NCI-H146 treated with DMSO at 0.1 percent for 48 hours (cell line): Measurements from ENCODE around the gene USP38.
"Not testable (repeated sequence)": the region's sequence is repeated elsewhere in the genome, so short reads cannot be mapped to it uniquely, and the experiment has no call there.

Source experiments
- DNase-seq: peaks from one replicate; lab custom pipeline; 2025; ENCODE audit not compliant: unreplicated experiment; lab: John Stamatoyannopoulos, UW

Gene USP38, protein sequence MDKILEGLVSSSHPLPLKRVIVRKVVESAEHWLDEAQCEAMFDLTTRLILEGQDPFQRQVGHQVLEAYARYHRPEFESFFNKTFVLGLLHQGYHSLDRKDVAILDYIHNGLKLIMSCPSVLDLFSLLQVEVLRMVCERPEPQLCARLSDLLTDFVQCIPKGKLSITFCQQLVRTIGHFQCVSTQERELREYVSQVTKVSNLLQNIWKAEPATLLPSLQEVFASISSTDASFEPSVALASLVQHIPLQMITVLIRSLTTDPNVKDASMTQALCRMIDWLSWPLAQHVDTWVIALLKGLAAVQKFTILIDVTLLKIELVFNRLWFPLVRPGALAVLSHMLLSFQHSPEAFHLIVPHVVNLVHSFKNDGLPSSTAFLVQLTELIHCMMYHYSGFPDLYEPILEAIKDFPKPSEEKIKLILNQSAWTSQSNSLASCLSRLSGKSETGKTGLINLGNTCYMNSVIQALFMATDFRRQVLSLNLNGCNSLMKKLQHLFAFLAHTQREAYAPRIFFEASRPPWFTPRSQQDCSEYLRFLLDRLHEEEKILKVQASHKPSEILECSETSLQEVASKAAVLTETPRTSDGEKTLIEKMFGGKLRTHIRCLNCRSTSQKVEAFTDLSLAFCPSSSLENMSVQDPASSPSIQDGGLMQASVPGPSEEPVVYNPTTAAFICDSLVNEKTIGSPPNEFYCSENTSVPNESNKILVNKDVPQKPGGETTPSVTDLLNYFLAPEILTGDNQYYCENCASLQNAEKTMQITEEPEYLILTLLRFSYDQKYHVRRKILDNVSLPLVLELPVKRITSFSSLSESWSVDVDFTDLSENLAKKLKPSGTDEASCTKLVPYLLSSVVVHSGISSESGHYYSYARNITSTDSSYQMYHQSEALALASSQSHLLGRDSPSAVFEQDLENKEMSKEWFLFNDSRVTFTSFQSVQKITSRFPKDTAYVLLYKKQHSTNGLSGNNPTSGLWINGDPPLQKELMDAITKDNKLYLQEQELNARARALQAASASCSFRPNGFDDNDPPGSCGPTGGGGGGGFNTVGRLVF

DNA sequence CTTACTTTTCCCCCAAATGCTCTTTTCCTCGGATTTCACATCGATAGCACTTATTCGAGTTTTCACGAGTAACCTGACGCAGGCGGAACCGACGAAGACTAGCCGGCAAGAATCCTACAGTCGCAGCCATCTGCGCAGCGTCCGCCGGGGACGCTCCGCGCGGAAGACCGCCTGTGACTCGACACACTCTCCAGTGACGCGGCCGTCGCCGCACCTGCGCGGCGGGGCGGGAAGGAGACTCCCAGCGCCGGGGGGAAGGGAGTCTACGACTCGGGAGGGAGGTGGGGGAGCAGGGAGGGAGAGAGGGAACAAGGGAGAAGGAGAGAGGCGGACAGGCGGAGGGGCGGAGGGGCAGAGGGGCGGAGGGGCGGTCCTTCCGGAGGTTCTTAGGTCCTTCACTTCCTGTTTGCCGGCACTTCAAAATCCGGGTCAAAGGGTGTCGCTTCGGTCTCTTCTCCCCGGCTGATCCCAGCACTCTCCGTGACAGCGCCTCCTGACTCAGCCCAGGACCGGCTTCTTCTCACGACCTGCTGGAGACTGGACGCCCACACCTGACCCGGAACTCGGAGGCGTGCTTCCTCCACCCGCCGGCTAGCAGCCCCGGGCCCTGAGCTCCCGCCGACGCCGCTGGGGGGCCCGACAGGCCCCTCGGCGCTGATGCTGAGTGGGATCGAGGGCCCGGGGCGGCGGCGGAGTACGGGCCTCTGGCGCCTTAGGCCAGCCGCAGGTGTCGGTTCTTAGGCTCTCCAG is at the start of gene USP38:
Gene USP38 (plus strand): TSS at position 415 of the 750 bp plus-strand sequence. CDS start 534 bp downstream, outside the sequence.
- peak; percentile 79 for DNase-seq

DNA sequence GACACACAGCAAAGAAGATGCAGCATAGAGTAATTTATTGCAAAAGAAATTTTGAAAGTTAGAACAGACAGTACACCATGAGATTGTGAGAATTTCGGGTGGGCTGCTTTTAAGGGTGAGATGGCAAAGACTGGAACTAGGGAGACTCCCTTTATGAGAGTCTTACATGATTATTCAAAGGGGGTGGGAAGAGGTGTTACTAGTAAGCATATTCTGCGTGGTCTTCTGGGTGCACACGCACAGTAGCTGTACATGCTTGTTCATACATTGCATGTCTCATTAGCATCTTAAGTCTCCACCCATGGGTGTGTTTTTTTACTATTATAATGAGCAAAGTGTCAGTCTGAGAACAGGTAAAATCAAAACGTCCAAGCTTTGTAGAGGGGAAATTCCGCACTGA is 49.4 kb upstream of the USP38 start:
- DNase-seq: no peak

DNA sequence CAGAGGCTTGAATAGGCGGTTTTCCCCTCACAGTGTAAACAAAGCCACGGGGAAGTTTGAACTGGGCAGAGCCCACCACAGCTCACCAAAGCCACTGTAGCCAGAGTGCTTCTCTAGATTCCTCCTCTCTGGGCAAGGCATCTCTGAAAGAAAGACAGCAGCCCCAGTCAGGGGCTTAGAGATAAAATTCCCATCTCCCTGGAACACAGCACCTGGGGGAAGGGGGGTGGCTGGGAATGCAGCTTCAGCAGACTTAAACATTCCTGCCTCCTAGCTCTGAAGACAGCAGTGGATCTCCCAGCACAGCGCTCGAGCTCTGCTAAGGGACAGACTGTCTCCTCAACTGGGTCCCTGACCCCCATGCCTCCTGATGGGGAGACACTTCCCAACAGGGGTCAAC is 44.0 kb upstream of the USP38 start:
- DNase-seq: no peak

DNA sequence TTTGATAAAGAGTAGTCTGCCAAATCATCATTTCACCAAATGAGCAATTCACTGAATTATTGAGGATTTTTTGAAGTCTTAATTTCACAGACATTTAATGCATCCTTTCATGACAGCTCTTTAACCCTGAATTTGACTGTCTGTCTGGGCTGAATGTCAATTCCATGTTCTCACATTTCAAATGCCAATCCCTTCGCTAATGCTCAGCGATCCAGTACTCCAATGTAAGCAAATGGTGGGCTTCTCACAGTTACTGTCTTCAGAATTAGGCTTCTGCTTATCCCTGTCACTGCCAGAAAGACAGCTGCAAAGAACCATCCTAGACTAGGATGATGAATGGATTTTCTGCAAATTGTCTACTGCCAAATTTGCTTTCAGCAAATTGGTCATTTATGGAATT is 36.2 kb upstream of the USP38 start:
- DNase-seq: no peak

DNA sequence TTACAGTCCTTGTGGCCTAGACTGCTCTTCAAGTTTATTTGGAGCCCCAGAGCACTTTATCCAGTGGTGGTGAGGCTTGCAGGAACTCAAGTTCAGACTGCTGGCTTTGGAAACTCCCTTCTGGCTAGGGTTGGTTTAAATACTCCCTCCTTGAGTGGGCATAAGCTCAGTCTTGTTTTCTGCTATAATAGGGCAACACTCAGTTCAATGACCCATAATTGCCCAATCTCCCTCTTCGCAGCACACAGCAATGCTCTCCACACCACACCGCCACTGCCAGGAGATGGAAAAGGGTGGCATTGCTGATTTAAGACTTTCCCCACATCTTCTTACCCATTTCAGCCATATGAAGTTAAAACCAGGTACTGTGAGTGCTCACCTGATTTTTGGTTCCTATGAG is 27.9 kb upstream of the USP38 start:
- DNase-seq: no peak

DNA sequence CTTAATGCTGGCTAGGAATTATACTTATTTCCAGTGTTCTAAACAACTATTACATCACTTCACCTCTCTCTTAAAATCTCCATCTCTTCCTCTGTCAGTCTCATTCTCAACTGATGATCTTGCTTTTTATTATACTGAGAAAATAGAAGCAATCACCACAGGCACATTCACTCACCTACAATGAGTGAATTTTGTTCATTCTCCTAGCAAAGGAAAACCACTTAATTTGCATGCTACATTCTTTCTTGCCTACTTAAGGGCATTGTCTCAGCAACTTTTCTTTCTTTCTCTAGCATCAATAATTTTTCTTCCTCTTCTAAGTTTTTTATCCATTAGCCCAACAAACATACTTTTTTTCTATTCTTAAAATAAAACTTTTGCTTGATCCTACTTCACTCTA is 21.1 kb upstream of the USP38 start:
- no peak for DNase-seq

DNA sequence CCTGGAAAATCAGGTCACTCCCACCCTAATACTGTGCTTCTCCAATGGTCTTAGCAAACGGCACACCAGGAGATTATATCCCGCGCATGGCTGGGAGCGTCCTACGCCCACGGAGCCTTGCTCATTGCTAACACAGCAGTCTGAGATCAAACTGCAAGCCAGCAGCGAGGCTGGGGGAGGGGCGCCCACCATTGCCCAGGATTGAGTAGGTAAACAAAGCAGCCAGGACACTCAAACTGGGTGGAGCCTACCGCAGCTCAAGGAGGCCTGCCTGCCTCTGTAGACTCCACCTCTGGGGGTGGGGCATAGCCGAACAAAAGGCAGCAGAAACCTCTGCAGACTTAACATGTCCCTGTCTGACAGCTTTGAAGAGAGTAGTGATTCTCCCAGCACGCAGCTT is 18.0 kb upstream of the USP38 start:
- DNase-seq: not testable (repeated sequence)

DNA sequence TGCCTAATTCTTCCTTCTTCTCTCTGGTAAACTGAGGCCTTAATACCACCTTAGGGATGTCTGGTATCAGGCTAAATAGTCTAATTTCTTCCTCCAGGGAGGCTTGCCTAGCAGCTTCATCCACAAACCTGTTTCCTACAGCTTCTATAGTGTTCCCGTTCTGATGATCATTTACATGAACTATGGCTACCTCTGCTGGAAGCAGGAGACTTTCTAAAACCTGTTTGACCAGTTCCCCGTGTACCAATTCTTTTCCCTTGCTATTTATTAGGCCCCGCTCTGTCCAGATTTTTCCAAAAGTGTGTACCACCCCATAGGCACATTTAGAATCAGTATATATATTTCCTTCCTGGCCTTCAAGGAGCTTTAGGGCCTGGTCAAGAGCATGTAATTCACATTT is 5.8 kb upstream of the USP38 start:
- no peak for DNase-seq

DNA sequence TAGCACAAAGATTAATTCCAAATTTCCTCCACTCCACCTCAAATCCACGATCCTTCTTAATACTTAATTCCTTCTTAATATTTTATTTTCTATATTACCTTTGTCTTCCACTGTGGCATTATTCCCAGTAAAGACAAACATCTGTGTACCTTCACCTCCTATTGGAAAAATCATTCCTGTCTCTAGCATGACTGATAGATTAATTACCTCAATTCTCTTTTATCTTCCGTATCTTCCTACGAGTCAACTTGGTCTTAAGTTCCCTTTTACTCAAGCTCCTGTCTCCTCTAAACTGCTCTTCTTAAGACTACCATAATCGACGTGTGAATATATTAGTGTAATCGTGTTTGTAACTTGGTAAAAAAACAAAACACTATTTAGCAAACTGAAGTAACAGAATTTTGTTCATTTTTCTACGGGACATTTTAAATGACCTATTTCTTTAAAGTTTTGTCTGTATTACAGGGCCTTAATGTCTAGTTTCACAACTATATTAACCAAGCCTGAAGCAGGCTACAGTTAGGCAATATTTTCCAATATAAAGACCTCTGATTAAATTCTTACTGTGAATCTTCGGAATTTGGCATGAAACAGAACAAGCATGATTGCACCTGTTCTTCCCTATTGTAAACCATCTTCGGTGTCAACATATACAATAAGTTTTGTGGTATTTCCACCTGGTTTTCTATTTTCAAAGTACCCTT is 1.1 kb upstream of the USP38 start:
- peak; percentile 1 for DNase-seq

DNA sequence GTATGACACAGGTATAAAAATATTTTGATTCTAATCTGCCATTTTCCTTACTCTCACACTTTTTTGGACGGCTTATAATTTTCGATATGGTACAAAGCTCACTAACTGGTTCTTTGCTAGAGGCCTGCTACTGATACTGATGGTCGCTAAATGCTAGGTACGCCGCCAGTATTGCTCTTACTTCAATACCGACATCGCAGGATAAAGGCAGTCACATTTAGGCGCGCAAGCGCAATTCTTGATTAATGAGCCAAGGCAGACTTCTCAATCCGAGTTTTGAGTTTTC is 557 bp upstream of the USP38 start:
- DNase-seq: peak; percentile 64

DNA sequence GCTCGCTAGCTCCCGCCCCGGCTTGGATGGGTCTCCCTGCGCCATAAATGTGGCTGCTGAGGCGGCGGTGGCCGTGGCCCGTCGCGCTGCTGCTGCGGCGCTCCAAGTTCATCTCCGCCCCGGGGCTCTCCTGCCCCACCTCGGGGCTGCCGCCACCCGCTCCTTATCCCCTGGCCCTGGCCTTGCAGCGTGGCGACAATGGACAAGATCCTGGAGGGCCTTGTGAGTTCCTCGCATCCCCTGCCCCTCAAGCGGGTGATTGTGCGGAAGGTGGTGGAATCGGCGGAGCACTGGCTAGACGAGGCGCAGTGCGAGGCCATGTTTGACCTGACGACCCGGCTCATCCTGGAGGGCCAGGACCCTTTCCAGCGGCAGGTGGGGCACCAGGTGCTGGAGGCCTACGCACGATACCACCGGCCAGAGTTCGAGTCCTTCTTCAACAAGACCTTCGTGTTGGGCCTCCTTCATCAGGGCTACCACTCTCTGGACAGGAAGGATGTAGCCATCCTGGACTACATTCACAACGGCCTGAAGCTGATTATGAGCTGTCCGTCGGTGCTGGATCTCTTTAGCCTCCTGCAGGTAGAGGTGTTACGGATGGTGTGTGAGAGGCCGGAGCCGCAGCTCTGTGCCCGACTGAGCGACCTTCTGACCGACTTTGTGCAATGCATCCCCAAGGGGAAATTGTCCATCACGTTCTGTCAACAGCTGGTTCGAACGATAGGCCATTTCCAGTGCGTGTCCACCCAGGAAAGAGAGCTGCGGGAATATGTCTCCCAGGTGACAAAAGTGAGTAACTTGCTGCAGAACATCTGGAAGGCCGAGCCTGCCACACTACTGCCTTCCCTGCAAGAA is 763 bp downstream of the USP38 start:
- DNase-seq: no peak

DNA sequence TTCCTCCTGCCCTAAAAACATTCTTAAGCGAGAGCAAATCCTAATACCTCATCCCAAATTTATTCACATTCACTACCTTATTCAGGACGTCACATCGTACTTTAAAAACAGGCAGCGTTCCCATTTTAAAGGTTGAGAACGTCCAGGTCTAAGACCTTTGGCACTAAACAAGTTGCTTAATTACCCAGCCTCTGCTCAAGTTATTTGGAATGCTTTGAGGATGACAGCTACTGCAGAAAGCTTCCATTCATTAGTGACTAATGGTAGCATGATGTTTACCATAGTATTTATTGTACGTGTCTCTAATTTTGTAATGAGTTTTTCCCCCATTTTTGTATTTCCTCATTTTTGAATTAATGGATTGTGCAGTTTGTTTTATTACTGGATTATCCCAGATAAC is 1.5 kb downstream of the USP38 start:
- DNase-seq: no peak

DNA sequence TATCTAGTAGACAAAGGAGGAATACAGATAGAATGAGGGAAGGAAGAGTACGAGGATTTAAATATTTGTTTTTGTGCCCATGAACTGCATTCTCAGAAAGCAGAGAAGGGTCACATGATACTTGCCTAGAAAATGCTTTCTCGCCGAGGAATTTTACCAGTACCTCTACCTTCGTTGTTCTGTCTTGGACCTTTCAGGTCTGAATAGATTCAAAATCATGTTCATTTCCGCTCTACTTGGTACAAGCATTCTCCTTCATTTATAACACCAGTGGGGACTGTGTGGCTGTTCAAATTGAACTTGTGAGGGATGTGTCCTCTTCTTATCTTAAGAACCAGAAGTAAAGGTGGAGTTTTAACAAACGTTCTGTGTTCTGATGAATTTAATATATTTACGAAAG is 1.9 kb downstream of the USP38 start:
- no peak for DNase-seq

DNA sequence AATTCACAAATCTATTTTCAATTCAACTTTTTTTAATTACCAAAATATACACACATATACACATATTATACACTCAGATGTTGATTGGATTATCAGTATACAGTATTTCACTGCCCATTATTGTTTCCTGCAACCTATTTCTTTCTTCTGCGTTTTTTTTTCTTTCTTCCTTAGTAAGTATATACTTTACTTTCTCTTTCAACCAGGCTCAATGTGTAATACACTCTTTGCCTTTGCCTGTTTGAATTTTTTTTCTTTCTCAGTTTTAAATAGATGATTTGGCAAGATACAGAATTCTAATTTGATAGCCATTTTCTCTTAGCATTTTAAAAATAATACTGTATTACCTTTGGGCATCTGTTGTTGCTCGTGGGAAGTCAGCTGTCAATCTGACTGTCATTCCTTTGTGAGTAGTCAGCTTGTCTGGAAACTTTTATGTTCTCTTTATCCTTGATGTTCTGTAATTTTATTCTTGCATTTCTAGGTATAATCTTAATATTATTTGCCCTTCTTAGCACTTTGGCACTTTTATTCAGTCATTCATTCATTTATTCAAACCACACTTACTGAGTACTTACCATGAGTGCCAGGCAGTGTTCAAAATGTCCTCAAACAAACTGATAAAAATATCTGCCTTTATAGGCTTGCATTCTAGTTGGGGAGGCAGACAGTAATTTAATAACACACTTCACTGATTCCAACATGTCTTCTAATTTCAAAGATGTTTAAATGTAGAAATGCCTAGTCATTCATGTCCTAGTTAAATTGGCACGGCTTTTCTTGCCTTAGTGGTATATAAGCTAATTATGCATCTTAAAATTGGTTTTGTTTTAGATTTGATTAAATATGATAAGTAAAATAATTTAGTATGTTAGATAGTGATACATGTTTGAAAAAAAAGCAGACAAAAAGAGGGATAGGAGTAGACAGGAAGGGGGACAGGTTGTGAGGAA is 3.7 kb downstream of the USP38 start:
- no peak for DNase-seq

DNA sequence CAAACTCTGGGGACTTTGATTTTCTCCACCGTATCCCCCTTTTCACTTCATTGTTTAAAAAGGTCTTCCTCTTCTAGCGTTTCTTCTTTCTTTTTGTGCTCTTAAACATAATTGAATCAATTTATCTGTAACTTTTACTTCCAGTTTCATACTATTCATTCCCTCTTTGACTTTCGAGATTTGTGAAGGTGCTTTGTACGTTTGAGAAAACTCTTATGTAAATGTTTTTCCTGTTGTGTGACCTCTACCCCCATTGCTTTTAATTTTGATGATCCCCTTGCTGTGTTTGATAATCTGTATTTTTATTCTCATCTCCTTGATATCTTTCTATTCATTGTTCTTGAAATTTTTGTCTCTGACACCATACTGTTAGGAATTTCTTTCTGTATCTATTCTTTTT is 4.8 kb downstream of the USP38 start:
- DNase-seq: no peak

DNA sequence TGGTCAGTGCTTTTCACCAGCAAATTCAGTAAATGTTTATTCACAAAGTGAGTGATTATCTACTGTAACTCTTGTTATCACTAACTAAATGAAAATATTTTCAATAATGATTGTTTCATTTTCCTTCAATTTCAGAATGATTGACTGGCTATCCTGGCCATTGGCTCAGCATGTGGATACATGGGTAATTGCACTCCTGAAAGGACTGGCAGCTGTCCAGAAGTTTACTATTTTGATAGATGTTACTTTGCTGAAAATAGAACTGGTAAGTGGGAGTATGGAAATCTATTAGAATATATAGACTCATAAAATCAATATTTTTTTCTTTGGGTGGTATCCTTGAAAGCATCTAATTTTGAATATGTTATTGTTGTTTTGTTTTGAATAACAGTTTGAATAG is 10.9 kb downstream of the USP38 start:
- no peak for DNase-seq

DNA sequence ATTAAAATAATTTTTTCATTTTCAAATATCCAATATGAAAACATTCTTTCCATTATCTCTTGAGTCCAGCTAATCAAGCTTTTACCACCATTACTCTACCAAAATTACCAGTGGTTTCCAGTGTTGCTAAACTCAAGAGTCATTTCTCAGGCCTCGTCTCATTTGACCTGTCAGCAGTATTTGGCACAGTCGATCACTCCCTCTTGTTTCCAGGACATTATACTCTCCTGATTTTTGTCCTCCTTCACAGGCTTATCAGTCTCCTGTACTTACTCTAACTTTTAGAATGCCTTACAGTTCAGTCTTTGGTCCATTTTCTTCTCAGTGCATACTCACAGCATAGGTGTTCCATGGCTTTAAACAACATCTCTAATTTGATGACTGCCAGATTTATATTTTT is 11.6 kb downstream of the USP38 start:
- no peak for DNase-seq

DNA sequence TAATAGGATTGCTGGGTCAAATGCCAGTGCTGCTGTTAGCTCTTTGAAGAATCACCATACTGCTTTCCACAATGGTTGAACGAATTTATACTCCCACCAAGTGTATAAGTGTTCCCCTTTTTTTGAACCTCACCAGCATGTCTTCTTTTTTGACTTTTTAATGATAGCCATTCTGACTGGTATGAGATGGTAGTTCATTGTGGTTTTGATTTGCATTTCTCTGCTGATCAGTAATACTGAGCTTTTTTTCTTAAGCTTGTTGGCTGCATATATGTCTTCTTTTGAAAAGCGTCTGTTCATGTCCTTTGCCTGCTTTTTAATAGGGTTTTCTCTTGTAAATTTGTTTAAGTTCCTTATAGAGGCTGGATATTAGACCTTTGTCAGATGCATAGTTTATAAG is 14.8 kb downstream of the USP38 start:
- no peak for DNase-seq

DNA sequence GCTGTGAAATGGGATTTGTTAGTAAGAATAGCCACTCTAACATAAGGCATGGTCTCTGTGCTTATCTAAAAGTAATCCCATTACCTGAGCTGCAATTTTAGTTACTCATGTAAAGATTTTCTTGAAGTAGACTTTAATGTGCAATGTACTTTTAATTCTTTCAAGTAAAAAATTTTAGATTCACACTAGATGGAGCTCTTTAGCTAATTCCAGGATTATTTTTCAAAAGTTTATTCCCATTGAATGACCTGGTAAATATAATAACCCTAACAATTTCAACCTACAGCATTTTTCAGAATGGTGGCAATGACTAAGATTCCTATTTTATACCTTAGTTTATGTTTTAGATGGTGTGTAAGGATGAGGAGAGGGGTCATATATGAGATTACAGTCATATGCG is 18.1 kb downstream of the USP38 start:
- no peak for DNase-seq
